Tibial nerve (tissue), 4 donors: Measurements from ENCODE around the gene SGO2.

Source experiments
- EP300 ChIP-seq, 2 donors: sonication (generic); formaldehyde crosslinking; IDR thresholded peaks; one replicate each; pipeline ENCODE4 v1.6.1; 2017; ENCODE audit warnings: antibody characterized with exemption in 2 of 2, mild to moderate bottlenecking in 1 of 2
- POLR2A ChIP-seq, 2 donors: fragments of 450-650 bp; IDR thresholded peaks; one replicate each; pipeline ENCODE4 v1.6.1; 2017; ENCODE audit warnings: antibody characterized with exemption in 2 of 2, mild to moderate bottlenecking in 2 of 2, moderate library complexity in 2 of 2
- TF ChIP-seq, protein P1 (sequence below), 5 experiments: fragments of 200-600 bp in 3 of 5; fragments of 450-650 bp in 2 of 5; sonication (generic) in 3 of 5; IDR thresholded peaks; one replicate each; pipeline ENCODE4 v1.5.1; 2016 to 2019; ENCODE audit warnings: antibody characterized with exemption in 5 of 5, mild to moderate bottlenecking in 3 of 5, moderate library complexity in 2 of 5

GRCh38 chr2:200588076-200588678 is 62.2 kb downstream of the SGO2 start:
- TF ChIP-seq, protein P1, sequence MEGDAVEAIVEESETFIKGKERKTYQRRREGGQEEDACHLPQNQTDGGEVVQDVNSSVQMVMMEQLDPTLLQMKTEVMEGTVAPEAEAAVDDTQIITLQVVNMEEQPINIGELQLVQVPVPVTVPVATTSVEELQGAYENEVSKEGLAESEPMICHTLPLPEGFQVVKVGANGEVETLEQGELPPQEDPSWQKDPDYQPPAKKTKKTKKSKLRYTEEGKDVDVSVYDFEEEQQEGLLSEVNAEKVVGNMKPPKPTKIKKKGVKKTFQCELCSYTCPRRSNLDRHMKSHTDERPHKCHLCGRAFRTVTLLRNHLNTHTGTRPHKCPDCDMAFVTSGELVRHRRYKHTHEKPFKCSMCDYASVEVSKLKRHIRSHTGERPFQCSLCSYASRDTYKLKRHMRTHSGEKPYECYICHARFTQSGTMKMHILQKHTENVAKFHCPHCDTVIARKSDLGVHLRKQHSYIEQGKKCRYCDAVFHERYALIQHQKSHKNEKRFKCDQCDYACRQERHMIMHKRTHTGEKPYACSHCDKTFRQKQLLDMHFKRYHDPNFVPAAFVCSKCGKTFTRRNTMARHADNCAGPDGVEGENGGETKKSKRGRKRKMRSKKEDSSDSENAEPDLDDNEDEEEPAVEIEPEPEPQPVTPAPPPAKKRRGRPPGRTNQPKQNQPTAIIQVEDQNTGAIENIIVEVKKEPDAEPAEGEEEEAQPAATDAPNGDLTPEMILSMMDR (IDR thresholded peaks at IDR 0.05) = no peak
- TF ChIP-seq POLR2A (IDR thresholded peaks at IDR 0.05) (no peak), EP300 (IDR thresholded peaks at IDR 0.05) (no peak)
